Measurements from ENCODE around the gene CR1L.

CR1L gene

DNA sequence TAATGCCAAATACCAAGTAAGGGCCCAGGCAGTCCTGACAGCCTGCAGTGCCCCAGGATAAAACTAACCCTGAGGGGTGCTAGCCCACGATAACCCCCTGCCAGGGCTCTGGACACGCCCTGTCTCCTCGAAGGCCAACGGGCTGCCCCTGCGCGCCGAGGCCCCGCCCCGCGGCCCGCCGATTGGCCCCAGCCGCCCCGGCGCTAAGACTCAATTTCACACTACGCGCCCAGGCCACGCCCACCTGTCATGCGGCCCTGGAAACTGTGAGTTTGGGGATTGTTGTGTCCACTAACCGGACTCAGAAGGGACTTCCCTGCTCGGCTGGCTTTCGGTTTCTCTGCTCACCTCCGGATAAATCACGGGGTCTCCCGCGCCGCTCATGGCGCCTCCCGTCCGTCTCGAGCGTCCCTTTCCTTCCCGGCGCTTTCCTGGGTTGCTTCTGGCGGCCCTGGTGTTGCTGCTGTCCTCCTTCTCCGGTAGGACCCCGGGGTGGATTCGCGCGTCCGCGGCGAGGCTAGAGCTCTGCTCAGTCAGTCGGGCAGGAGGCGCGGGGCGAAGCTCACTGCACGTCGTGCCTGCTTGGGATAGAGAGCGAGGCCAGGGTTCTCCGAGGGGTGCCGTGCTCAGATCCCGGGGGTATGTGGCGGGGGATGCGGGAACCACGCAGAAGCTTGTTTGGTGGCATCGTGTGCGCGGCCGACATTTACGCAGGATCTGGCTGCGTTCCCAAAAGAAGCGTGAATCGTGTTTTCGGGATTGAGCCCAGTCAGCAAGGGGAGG lies at the start of gene CR1L:
Gene CR1L, plus strand, starts transcription at position 282 of the 783 bp plus-strand sequence. Its CDS starts 101 bp downstream, at position 383.
- H3K27ac ChIP-seq: no peak within 1 kb of the TSS
- TF ChIP-seq, protein P1, sequence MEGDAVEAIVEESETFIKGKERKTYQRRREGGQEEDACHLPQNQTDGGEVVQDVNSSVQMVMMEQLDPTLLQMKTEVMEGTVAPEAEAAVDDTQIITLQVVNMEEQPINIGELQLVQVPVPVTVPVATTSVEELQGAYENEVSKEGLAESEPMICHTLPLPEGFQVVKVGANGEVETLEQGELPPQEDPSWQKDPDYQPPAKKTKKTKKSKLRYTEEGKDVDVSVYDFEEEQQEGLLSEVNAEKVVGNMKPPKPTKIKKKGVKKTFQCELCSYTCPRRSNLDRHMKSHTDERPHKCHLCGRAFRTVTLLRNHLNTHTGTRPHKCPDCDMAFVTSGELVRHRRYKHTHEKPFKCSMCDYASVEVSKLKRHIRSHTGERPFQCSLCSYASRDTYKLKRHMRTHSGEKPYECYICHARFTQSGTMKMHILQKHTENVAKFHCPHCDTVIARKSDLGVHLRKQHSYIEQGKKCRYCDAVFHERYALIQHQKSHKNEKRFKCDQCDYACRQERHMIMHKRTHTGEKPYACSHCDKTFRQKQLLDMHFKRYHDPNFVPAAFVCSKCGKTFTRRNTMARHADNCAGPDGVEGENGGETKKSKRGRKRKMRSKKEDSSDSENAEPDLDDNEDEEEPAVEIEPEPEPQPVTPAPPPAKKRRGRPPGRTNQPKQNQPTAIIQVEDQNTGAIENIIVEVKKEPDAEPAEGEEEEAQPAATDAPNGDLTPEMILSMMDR (IDR thresholded peaks at IDR 0.05): no peak
- TF ChIP-seq ZFX (IDR thresholded peaks at IDR 0.05; ENCODE audit: borderline replicate concordance): no peak

- TF ChIP-seq, protein P1 (IDR thresholded peaks at IDR 0.05): no peak
- no peak for TF ChIP-seq ZFX (IDR thresholded peaks at IDR 0.05; ENCODE audit: borderline replicate concordance)
- H3K27ac ChIP-seq: no peak overlapping the region
Measured at GRCh38 chr1:207603777-207604176, 41.2 kb upstream of the CR1L start.

GRCh38 chr1:207605444-207606361 lies 39.2 kb upstream of the CR1L start:
- no peak for TF ChIP-seq ZFX (IDR thresholded peaks at IDR 0.05; ENCODE audit: borderline replicate concordance)
- TF ChIP-seq, protein P1 (IDR thresholded peaks at IDR 0.05): no peak
- no peak overlapping the region for H3K27ac ChIP-seq

DNA sequence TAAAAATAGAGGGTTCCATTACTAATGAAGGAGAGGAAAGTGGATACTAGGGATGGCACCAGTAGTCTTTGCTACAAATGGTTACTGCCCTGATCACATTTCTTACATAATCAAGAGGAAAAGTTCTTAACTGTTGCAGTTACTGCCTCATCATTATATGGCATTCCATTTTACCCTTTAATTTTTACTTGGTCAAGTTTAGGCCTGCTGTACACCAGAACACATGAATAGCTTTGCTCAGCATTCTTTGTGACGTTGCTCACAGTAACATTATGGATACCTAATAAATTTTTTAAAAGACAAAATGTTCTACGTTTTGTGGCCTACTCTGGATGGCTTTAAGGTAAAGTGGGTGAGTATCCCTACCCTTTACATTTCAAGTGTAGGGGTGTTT lies 38.6 kb upstream of the CR1L start:
- TF ChIP-seq, protein P1 (IDR thresholded peaks at IDR 0.05): no peak
- TF ChIP-seq ZFX (IDR thresholded peaks at IDR 0.05; ENCODE audit: borderline replicate concordance): no peak
- H3K27ac ChIP-seq: no peak overlapping the region

DNA sequence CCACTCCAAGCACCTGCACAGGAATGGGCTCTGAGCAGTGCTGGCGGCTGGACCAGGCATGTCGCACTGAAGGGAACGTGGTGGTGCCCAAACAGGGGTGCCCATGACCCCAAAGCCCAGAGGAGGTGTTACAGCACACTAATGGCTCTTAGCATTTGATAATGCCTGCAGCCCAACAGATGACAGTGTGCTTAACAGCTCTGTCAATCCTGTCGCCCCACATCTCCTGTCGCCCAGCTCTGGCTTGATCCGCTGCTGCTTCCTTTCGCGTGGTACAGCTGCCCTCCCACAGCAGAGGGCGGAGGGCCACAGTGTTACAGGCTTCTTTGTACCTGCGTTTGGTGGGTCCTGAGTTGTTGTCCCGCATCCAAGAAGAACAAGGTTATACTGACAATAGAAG lies 32.2 kb upstream of the CR1L start:
- no peak overlapping the region for H3K27ac ChIP-seq
- no peak for TF ChIP-seq ZFX (IDR thresholded peaks at IDR 0.05; ENCODE audit: borderline replicate concordance)
- TF ChIP-seq, protein P1 (IDR thresholded peaks at IDR 0.05): no peak

- H3K27ac ChIP-seq: no peak overlapping the region
- TF ChIP-seq, protein P1 (IDR thresholded peaks at IDR 0.05): peak; percentile 92
- TF ChIP-seq ZFX (IDR thresholded peaks at IDR 0.05; ENCODE audit: borderline replicate concordance): no peak
Measured at GRCh38 chr1:207619871-207620542, 24.9 kb upstream of the CR1L start.

Measured in 22Rv1 (cell line).